Lower leg skin (tissue), 3 donors: Measurements from ENCODE around the gene SMARCA2.

Experiments used
- CTCF ChIP-seq, 3 donors: fragments of 450-650 bp; IDR thresholded peaks; one replicate each; pipeline ENCODE4 v1.5.1; 2016; ENCODE audit warnings: antibody characterized with exemption in 3 of 3, mild to moderate bottlenecking in 3 of 3, moderate library complexity in 2 of 3
- POLR2A ChIP-seq, 2 donors: fragments of 450-650 bp; IDR thresholded peaks; one replicate each; pipeline ENCODE4 v1.6.1; 2016 to 2017; ENCODE audit warnings: antibody characterized with exemption in 2 of 2, mild to moderate bottlenecking in 1 of 2, moderate library complexity in 1 of 2

- TF ChIP-seq CTCF (IDR thresholded peaks at IDR 0.05) (no peak), POLR2A (IDR thresholded peaks at IDR 0.05) (no peak)
Measured at GRCh38 chr9:2024888-2025782, 10.0 kb downstream of the SMARCA2 start.
